Loucy (cell line): ENCODE data around the gene KIRREL3.

Experiments
- CTCF ChIP-seq: fragments of 200-600 bp; sonication (generic); conservative IDR thresholded peaks from 2 replicates; pipeline ENCODE4 v1.5.1; 2014; ENCODE audit warnings: mild to moderate bottlenecking, antibody characterized with exemption, low read length
- EZH2phosphoT487 ChIP-seq: fragments of 200-600 bp; IDR thresholded peaks from 2 replicates; pipeline ENCODE4 v1.6.1; 2018; ENCODE audit warnings: antibody characterized with exemption, mild to moderate bottlenecking, moderate library complexity, borderline replicate concordance

GRCh38 chr11:126523441-126524205 lies 476.9 kb downstream of the KIRREL3 start:
- no peak for TF ChIP-seq CTCF
- TF ChIP-seq EZH2phosphoT487 = no peak
